Raji (cell line): ENCODE measurements around the gene ENTPD8.

Source experiments
- POLR2A ChIP-seq: IDR thresholded peaks from 2 replicates; pipeline ENCODE4 v1.6.1; 2011; ENCODE audit warnings: low read depth, low read length, control low read depth; ENCODE audit not compliant: insufficient read depth

The ENTPD8 gene

DNA sequence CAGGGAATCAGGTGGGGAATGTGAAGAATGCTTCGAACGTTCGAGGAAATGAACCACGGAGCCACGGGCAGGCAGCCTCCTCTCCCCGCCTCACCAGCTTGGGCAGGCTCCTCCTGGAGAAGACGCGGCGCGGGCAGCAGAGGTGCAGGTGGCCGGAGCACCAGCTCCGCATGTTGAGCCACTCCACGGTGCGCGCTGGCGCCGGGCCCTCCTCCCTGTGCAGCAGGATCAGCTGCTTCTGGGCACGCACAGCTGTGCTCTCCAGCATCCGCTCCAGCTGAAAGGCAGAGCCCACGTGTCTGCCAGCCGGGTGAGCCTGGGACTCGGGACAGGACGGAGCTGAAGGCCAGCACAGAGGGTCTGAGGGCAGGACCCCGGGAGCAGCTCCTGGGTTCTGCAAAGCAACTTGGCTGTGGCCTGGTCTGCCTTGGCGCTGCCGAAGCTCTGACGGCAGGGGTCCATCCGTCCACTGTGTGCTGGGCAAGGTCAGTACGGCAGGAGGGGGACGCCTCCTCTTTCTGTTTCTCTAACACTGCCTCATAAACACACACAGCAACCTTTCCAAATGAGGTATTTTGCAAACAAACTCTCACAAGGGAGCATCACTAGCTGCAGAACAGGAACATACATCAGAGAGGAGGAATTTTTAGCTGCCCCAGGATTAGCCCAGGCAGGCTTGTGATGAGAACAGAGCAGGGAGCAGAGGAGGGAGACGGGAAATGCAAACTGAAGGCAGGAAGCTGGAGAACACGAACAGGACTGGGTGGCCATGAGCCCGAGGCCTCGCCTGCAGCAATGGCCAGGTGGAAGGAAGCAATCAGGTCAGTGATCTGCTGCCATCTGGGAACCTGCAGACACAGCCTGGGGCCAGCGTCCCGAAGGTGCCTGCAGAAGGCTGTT is 38.1 kb upstream of the ENTPD8 start:
- no peak for TF ChIP-seq POLR2A

DNA sequence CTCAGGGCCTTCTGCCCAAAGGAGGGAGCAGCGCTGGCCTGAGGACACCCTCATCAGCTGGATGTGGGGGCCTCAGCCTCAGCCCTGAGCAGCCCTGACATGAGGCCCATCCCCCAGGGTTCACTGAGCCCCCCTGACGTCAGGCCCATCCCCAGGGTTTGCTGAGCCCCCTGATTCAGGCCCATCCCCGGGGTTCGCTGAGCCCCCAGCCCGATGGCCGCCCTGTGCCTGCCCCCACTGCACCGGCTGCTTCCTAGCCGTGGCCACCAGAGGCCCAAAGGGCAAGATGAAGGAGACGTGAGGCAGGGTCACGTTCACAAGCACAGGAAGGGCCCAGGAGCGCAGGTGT is 37.4 kb upstream of the ENTPD8 start:
- TF ChIP-seq POLR2A, result no peak

DNA sequence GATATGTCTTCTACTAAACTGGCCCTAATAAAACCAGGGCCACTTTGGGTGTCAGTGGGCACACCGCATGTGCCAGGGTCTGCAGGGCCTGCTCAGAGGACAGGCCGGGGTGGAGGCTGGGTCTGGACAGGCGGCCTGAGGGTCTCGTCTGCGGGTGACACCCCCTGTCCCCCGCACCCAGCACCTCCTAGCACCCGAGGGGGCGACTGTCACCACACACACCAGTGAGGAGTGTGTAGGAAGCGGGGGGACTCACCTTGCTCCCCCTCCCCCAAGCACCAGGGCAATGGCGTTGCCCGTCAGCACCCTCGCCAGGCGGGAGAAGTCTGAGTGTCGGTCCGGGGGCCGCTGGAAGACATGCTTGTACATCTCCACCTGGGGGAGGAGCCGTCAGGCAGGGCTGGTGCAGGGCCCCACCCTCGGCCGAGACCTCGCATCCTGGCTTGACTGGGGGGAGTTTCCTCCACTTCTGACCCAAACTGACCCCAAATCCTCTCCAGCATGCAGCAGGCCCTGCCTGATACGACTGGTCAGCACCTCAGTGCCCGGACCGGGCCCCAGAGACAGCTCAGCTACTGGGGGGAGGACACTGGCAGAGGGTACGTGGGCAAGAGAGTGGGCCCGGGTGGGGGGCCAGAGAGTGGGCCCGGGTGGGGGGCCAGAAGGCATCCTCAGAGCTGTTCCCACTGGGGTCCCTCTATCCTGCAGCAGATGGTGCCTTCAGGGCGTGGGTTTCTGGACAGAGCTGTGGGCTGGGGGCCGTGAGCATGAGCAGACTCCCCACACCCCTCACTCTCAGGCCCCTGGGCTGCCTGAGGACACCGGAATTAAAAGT is 36.8 kb upstream of the ENTPD8 start:
- no peak for TF ChIP-seq POLR2A

DNA sequence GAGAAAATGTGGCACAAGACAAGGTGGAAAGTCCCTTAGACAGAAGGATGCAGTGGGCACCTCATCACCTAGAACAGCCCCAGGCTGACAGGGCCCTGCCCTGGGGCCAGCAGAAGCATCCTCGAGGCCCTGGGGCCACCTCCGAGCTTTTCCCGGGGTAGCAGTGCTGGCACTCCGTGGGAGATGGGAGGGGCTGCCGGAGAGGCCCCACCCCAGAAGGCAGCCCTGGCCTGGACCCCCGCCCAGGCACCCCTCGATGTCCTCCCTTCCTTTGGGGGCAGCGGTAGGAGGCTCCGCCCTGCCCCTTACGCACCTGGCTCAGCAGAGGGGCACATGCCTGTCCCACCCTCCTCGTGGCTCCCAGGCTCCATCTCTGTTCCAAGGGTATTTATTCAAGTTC is 35.7 kb upstream of the ENTPD8 start:
- no peak for TF ChIP-seq POLR2A

DNA sequence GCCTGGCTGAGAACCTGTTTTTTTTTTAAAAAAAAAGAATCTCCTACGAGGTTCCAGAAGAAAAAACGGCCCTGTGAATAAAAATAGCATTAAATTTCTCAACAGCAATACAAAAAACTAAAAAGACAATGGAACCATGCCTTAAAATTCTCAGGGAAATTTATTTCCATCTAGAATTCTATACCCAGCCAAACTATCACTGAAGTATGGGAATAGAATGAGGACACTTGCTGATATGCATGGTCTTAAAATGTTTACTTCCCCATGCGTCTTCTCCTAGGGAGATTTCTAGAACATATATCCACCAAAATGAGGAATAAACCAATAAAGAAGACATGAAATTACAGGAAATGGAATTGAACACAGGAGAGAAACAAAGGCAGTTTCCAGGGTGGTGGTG is 34.5 kb upstream of the ENTPD8 start:
- no peak for TF ChIP-seq POLR2A

DNA sequence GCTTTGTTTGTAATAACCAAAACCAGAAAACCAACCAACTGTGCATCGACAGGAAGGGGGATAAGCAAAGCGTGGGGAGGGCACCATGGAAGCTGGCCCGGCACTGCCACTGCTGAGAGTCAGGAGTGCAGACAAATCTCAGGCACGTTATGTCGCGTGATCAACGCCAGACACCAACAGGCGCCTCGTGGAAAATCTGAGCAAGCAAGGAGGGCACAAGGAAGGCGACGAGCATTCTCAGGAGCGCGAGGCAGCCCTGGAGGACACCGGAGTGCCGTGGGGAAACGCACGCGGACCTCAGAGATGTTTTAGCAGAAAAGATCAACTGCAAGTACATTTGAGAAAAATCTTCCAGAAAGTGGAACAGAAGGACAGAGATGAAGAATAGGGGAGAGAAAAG is 33.1 kb upstream of the ENTPD8 start:
- TF ChIP-seq POLR2A, result no peak

DNA sequence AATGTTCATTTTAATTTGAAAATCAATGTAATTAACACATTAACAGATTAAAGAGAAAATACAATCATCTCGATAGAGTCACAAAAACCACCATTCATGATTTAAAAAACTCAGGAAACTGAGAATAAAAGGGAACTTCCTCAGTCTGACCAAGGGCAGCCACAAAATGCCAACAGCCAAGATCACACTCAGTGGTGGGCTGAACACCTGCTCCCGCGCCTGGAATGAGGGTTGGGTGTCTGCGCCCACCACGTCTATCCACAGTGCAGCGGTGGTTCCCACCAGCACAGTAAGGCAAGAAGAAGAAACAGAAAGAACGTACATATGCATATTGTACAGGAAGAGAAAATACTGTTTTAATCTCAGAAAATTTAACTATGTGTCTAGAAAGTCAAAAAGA is 29.6 kb upstream of the ENTPD8 start:
- TF ChIP-seq POLR2A, result no peak

DNA sequence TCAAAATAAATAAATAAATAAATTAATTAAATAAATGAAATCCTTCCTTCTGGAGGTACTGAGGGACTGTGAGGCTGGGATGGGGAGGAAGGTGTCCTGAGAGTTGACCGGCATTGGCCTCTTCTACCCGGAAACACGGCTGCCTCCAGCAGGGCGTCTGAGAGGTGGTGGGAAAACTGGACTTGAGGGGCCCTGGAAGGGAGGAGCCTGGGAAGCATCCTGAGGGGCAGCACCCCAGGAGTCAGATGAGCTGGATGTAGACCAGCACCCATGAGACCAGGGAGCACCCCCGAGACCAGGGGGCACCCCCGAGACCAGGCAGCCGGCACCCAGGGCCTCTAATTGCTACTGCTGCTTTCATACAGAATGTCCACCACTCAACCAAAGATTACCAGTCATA is 26.7 kb upstream of the ENTPD8 start:
- TF ChIP-seq POLR2A, result no peak

DNA sequence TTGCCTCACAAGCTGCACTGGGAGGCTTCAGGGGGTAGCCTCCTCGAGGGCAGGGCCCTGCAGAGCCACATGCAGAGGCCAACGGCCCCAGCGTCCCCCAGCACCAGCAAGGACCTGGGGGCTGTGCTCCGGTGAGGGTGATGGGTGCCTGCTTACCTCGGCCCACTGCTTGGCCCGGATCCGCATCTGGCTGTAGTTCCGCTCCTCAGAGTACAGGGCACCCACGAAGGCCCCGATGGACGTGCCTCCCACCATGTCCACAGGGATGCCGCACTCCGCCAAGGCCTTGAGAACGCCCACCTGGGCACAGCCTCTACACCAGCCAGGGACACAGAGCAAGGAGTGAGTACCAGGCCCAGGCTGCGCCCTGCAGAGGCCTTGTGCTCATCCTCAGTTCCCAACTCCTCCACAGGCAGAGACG is 26.0 kb upstream of the ENTPD8 start:
- TF ChIP-seq POLR2A, result no peak

DNA sequence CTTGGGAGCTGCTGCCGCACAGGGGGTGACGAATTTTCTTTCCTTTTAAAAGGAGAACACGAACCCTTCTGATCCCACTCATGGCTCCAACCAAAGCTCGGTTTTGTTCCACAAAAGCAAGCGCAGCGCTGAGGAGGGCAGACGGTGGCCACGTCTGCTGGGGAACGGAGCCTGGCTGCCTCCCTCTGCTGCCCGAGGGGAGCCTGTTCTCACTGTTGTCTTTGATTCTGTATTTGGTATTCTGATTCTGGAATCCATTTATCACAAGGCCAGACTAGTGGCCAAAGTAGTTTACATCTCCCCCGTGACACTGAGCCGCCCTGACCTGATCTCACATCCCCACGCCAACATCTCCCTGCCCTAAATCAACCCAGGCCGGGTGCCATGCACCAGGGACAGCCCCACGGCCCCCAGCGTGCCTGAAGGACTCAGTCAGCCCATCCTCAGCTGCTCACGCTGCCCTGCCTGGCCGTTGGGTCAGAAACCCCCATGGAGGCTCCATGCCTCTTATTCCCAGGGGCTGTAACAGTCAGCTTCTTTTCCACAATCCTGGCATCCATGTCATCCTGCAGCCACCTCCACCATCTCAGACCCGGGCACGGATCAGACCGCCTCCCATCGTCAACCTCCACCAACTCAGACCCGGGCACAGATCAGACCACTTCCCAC is 24.7 kb upstream of the ENTPD8 start:
- TF ChIP-seq POLR2A, result no peak

DNA sequence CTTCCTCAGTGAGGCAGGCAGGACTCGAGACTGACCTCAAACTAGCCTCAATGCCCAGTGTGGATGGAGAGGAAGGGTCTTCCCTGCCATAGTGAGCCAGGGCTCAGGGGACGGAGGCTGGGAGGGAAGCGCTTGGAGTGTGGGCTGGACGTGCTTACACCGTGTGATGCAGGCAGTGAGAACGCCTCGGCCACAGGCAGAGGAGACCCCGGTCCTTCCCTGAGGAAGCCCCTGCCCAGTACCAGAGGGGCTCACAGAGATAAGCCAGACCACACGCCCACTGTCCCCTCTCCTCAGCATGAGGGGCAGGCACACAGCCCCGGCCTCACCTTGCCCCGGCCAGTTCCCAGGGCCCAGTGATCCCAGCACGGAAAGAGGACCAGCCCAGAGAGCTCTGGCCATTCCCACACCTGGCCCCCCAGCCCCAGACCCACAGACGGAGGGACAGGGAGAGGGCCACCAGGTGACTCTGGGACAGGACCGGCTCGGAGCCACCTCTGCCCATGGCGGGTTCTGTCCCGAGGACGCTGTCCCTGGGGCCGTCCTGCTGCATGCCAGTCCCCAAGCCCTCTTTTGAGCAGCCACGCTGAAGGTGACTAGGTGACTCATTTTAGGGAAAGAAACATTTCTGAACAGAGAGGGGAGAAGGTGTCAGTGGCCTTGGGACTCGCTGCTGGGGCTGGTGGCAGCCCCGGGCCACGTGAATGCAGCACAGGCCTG is 24.0 kb upstream of the ENTPD8 start:
- no peak for TF ChIP-seq POLR2A

DNA sequence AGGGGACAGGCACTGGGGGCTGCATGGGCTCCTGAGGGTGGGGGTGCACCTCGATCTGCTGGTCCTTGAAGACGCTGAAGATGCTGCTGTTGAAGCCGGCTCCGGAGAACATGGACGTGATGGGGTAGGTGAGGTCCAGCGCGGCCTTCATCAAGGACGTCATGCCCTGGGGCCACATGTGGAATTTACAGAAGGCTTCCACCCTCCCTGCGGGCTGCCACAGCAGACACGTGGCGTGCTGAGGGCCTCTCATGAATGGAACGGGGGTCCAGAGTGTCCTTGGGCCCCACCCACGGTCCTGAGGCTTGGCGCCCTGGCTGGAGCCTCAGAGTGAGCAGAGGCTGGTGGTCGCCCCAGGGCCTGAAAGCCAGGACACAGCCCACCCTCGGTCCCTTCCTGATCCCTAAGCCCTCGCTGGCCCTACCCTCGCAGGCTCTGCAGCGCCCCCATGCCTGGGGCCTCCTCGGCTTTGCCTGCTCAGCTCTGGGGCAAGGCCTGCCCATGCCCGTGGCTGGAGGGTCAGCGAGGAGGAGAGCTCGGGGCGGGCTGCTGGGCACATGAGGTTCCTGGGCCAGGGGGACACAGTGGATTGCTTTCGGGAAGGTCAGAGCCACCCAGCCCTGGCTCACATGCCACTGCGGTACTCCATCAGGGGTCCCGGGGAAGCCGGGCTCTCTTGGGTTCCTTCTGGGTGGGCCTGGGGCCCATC is 23.3 kb upstream of the ENTPD8 start:
- no peak for TF ChIP-seq POLR2A

DNA sequence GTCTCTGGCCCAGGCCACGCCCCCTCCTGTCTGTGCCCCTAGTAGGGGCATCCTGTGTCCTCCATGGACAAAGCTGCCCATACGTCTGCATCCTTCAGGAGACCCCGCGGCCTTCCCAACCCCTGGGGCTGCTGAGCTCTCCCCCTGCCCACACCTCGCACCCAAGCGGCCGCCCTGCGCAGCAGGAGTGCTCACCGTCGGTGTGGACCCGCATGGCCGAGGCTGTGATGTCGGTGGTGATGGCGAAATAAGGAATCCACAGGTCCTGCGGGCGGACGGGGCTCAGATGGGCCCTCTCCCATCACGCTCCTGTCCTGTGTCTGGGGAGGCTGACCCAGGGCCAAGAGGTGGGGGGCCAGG is 22.8 kb upstream of the ENTPD8 start:
- no peak for TF ChIP-seq POLR2A

DNA sequence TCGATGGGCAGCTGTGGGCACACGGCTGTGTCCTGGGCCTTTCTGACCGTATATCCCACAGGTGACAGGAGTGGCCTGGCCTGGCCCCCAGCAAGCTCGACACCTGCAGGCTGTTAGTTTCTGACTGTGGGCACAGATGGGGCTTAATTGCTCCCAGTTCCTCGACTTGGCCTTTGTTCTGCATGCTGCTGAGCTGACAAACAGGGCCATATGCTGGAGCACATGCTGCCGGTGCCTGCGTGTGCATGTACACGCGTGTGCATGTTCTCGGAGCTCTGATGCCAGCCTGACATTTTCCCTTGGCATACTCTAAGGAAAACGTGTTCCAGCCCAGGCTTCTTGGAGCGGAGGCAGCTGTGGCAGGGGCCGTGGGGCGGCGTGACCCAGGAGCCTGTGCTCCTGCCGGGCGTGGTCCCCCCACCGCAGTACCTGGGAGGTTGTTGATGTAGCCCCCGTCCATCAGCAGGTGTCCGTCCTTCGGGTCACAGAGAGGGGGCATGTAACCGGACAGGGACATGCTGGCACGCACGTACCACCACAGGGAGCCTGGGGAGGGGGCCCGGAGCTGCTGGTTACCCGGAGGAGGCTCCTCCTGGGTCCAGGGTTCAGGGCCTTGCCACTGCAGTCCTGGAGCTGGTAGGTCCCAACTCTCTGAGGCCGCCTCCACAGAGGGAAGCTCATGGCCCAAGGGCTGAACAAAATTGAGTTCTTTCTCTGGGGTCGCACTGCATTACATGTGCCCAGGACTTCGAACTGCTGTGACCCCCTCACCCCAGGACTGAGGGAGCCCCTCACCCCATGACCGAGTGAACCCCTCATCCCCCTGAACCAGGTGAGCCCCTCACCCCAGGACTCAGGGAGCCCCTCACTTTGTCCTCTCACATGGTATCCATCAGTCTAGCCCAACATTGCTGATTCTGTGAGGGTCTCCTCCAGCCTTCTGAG is 22.1 kb upstream of the ENTPD8 start:
- no peak for TF ChIP-seq POLR2A

DNA sequence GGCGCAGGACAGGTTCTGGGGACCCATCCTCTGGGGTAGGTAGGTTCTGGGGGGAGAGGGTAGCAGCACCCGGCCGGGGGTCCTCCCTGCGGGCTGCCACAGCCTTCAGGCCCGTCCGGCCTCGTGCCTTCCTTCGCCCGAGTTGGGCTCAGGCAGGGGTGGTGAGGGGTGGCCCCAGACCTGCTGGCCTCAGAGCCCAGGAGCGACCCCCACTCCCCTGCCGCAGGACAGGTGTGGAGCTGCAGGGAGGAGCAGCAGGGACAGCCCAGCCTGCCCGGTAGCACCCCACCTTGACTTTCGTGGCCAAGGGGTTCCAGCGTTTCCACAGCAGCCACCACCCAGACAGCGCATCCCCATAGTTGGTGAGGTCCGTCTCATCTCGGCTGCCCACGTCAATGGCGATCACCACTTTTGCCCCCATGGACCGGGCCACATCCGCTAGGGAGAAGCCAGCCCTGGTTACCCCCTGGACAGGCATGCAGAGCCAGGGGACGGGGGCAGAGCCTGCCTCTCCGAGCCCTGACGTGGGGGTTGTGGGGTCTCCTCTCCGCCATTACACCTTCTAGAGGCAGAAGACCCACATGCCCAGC is 21.3 kb upstream of the ENTPD8 start:
- no peak for TF ChIP-seq POLR2A
